HG02852 (cell line): Measurements from ENCODE around the gene KLHL41.
"Not testable (repeated sequence)": the region's sequence is repeated elsewhere in the genome, so short reads cannot be mapped to it uniquely, and the experiment has no call there.

ENCODE experiments used
- ATAC-seq: cut with Tn5 transposase; IDR thresholded peaks from one replicate; pipeline ENCODE4 v1.9.1; 2021; ENCODE audit warnings: mild to moderate bottlenecking, moderate library complexity; ENCODE audit not compliant: unreplicated experiment

Gene KLHL41

GRCh38 chr2:169507698-169508097 is 1.8 kb upstream of the KLHL41 start:
- no peak for ATAC-seq

GRCh38 chr2:169509955-169510354 is 453 bp downstream of the KLHL41 start:
- no peak for ATAC-seq

- no peak for ATAC-seq
Observed at GRCh38 chr2:169510496-169510895, 994 bp downstream of the KLHL41 start.

GRCh38 chr2:169511818-169512217 is 2.3 kb downstream of the KLHL41 start:
- ATAC-seq: no peak

GRCh38 chr2:169512525-169512924 is 3.0 kb downstream of the KLHL41 start:
- no peak for ATAC-seq

- ATAC-seq: no peak
Observed at GRCh38 chr2:169513094-169513493, 3.6 kb downstream of the KLHL41 start.

- no peak for ATAC-seq
Observed at GRCh38 chr2:169513926-169514325, 4.4 kb downstream of the KLHL41 start.

GRCh38 chr2:169514758-169515157 is 5.3 kb downstream of the KLHL41 start:
- ATAC-seq: not testable (repeated sequence)

GRCh38 chr2:169516488-169516995 is 7.0 kb downstream of the KLHL41 start:
- ATAC-seq: not testable (repeated sequence)

- no peak for ATAC-seq
Observed at GRCh38 chr2:169520896-169521295, 11.4 kb downstream of the KLHL41 start.

GRCh38 chr2:169523681-169524080 is 14.2 kb downstream of the KLHL41 start:
- ATAC-seq: no peak

GRCh38 chr2:169525434-169525833 is 15.9 kb downstream of the KLHL41 start:
- no peak for ATAC-seq

GRCh38 chr2:169526451-169526850 is 16.9 kb downstream of the KLHL41 start:
- ATAC-seq: no peak

- peak; percentile 86 for ATAC-seq
Observed at GRCh38 chr2:169528271-169528701, 18.8 kb downstream of the KLHL41 start.

- ATAC-seq: not testable (repeated sequence)
Observed at GRCh38 chr2:169539460-169539859, 30.0 kb downstream of the KLHL41 start.

- ATAC-seq: no peak
Observed at GRCh38 chr2:169540146-169540545, 30.6 kb downstream of the KLHL41 start.

GRCh38 chr2:169542433-169542832 is 32.9 kb downstream of the KLHL41 start:
- ATAC-seq: no peak

- ATAC-seq: no peak
Observed at GRCh38 chr2:169546756-169547155, 37.3 kb downstream of the KLHL41 start.

- ATAC-seq: no peak
Observed at GRCh38 chr2:169561364-169561763, 51.9 kb downstream of the KLHL41 start.

GRCh38 chr2:169562084-169562483 is 52.6 kb downstream of the KLHL41 start:
- not testable (repeated sequence) for ATAC-seq

- no peak for ATAC-seq
Observed at GRCh38 chr2:169562519-169562918, 53.0 kb downstream of the KLHL41 start.

- ATAC-seq: no peak
Observed at GRCh38 chr2:169565686-169566085, 56.2 kb downstream of the KLHL41 start.

GRCh38 chr2:169569948-169570347 is 60.4 kb downstream of the KLHL41 start:
- ATAC-seq: no peak
